H4 (cell line): ENCODE results near the gene MTMR4. TPM values are rescaled to one million over a fixed set of nuclear protein-coding genes. Genes with fewer than 3 reads are reported as not detected.
"Not testable (repeated sequence)": the region's sequence is repeated elsewhere in the genome, so short reads cannot be mapped to it uniquely, and the experiment has no call there.

Source experiments
- DNase-seq: peaks from one replicate; pipeline ENCODE4 v3.0.0-alpha.2; 2015; ENCODE audit warnings: low spot score
- total RNA-seq: library from RNA; depleted of rRNA; stranded (reverse); fragments of >200 nt; shearing (Covaris generic); gene quantifications from 2 replicates; pipeline ENCODE4 v1.2.3, GENCODE V29; 2014; rRNA removed

The MTMR4 gene
- total RNA-seq, 1 experiment from 2014 or later, result 43.5 TPM

DNA sequence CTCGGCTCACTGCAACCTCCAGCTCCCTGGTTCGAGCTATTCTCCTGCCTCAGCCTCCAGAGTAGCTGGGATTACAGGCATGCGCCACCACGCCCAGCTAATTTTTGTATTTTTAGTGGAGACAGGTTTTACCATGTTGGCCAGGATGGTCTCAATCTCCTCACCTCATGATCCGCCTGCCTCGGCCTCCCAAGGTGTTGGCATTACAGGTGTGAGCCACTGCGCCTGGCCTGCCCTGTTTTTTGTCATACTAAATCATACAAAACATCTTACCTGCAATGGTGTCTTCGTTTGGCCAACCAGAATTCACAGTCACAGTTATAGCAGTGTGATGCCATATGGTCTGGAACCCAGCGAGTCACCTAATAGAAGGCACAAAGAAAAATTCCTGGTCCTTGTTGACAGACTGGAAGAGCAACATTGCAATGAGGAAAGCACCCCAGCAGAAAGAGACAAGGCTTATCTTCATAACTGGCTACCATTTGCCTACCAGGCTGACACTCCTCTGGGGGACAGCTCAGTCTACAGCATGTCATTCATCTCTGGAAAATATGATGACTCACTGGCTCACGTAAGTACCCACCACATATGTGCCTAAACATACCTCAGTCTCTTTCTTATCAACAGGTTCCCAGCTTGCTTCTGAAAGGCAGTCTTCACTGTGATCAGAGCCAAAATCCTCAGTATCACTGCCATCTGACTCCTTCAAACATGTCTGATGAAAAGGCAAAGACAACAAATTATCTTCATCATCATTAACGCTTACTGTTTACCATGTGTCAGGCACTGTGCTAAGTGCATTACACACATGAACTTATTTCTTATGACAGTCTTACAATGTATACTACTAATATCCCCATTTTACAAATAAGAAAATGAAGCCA is 22.0 kb downstream of the MTMR4 start:
- no peak for DNase-seq

DNA sequence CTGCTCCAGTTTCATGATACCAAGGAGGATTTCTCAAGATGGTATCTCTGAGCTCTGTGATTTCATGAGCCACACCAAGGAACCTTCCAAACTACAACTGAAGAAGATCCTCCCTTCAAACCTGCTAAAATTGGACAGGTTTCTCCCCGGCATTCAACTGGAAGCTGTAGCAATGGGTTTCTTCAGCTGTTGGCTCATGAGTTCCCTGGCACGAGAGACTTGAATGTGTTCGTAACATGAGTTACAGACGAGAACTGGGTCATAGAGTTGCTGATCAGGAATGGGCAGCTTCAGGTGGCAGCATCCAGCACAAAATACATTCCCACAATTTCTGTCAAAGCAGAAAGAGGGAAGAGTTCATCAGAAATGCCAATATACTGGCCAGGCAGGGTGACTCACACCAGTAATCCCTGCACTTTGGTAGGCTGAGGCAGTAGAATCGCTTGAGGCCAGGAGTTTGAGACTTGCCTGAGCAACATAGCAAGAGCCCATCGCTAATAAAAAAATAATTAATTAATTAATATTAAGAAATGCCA is 22.9 kb downstream of the MTMR4 start:
- DNase-seq, result no peak

DNA sequence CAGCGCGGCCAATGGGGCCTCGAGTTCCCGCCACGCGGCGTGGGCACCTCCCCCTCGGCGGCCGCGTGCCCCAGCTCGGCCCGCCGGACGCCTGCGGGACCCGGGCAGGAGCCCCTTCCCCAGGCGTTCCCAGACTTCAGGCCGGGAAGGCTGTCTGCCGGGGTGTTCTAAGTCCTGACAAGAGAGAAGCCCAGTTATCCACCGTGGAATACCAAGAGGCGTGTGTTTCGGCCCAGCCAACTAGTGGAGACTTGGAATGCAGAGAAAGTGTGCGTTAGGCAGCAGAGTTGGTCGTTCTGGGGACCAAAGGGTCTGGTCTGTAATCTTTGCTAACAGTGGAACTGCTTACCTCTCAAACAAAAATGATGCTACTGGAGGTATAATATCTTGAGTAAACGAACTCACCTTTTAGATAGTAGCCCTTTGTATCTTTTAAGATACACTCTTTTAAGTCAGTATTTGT is 26.0 kb downstream of the MTMR4 start:
- DNase-seq, result no peak

DNA sequence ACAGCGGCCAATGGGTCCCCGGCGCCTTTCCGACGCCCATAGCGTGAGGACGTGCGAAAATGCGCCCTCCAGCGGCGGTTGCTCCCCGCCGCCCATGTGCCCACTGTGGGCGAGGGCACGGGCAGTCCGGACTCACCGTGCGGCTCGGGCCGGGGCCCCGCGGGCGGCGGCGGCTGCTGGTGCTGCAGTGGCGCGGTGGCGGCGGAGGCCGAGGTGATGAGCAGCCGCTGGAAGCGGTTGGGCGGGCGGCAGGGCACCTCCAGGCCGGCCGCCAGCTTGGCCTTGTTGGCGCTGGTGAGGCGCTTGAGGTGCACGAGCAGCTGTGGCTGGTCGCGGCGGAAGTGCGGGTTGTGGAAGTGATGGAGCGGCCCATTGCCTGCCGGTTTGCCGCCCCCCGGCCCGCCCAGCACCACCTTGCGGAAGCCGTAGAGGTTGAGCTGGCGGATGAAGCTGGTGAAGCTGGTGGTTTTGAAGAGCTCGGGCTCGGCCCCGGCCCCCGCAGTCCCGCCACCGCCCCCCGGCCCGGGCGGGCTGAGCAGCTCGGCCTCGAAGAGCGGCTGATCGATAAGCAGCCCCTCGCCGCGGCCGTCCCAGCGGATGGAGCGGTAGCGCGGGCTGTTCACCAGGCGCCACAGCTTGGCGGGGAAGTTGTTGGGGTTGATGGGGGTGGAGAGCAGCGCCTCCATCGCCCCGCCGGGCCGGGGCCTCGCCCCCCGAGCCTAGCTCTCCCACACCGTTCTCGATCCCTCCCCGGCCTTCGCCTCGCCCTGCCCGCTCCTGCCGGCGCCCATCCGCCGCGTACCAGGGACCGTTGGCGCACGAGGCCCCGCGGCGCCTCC is 26.6 kb downstream of the MTMR4 start, which contains the start of gene HSF5:
TSS of gene HSF5 (minus strand) at position 820 of the 839 bp plus-strand sequence. CDS start at position 686, 134 bp downstream.
- DNase-seq, result no peak

DNA sequence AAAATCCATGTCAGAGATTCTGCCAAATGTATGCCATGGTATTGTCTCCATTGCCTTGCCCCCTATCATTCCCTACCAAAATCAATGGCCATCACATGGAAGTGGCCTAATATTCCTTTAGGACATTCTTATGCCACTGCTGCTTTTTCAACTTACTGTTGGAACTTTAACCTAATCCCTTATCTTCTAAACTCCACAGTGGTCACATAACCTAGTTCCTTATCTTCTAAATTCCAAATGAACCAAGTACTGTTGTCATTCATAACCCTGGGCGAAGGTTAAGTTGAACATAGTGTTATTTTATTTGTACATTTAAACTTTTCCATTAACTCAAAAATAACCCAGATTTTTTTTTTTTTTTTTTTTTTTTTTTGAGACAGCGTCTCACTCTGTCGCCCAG is 29.8 kb downstream of the MTMR4 start:
- DNase-seq, result no peak

DNA sequence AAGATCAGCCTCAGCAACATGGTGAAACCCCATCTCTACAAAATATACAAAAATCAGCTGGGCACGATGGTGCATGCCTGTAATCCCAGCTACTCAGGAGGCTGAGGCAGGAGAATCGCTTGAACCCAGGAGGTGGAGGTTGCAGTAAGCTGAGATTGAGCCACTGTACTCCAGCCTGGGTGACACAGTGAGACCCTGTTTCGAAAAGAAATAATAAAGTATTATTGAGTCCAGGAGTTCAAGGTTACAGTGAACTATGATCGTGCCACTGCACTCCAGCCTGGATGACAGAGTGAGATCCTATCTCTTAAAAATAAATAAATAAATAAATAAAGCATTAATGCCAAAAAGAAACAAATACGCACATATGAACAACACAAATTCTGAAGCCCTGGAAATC is 32.6 kb downstream of the MTMR4 start:
- not testable (repeated sequence) for DNase-seq

DNA sequence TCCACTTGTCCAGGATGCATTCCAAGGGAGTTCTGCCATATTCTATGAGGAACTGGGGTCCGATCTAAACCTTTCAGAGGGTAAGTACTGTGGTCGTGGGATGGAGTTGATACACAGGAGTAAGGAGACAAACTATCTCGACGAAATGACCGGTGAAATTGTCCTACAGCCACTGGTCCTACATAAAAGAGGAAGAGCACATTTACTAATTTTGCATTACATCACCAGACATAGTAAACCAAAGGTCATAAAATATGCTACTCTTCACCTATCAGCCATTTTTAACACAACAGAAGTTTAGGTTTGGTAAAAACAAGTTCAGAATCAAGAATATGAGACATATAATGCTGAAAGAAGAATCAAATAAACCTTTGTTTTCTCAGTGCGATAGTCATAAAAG is 34.3 kb downstream of the MTMR4 start:
- no peak for DNase-seq

DNA sequence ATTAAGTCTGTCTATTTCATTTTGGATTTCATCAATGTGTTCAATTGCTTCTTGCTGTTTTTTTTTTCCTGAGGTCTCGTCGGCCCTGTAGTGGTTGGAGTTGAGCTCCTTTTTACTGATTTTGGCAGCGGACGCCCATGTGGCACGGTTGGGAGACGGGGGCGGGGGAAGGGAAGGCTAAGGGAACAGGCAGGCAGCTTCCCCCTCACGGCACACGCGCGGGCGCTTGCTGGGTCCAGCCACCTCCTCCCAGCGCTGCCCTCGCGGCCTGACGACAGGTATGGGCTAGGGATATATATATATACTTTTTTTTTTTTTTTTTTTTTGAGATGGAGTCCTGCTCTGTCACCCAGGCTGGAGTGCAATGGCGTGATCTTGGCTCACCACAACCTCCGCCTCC is 37.6 kb downstream of the MTMR4 start:
- DNase-seq, result no peak

DNA sequence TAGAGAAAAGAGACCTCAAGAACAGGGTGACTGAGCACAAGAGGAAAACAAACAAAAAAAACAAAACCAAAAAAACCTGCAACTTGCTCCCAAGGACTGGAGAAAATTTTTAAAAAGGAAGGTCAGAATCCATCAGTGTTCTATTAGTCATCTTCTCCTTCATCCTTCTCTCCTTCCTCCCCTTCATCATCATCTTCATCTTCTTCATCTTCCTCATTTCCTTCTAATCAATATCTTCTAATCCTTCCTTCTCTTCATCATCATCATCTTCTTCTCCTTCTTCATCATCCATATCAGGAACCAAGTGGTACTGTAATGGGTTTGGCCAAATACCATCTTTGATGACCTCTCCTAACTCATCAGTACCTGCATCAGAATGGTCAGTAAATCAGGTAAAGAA is 38.5 kb downstream of the MTMR4 start:
- no peak for DNase-seq

DNA sequence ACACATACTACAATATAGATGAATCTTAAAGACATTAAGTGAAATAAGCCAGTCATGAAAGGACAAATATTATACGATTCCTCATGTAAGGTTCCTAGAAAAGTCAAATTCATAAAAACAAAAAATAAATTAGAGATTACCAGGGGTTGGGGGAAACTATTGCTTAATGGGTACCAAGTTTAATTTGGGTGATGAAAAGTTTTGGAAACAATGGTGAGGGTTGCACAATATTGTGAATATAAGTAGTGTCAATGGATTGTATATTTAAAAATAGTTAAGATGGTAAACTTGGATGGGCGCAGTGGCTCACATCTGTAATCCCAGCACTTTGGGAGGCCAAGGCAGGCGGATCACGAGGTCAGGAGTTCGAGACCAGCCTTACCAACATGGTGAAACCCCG is 44.1 kb downstream of the MTMR4 start:
- DNase-seq, result no peak

DNA sequence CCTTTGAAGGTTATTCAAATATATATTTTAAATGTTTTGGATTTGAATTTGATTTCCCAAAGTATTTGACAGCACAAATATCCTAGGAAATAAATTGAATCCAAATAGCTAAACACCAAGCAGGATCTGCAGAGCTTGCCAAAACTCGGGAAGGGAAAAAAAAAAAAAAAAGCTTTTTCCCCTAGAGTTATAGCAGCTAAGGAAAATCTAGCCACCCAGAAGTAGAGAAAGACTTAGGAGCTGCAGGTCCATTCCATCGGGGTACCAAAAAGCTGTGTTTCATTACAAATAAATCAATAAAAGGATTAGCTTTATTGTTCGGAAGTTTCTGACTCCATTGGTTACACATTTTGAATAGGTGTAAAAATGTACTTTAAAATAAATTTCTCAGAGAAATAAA is 45.5 kb downstream of the MTMR4 start:
- no peak for DNase-seq

DNA sequence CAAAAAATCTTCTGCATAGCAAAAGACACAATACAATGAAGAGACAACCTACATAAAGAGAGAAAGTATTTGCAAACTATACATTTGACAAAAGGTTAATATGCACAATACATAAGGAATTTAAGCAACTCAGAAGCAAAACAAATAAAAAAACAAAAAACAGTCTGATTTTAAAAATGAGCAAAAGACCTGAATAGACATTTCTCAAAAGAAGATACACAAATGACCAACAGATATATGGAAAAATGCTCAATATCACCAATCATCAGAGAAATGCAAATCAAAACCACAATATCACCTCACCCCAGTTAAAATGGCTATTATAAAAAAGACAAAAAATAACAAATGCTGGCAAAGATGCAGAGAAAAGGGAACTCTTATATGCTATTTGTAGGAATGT is 58.9 kb downstream of the MTMR4 start:
- DNase-seq, result no peak

DNA sequence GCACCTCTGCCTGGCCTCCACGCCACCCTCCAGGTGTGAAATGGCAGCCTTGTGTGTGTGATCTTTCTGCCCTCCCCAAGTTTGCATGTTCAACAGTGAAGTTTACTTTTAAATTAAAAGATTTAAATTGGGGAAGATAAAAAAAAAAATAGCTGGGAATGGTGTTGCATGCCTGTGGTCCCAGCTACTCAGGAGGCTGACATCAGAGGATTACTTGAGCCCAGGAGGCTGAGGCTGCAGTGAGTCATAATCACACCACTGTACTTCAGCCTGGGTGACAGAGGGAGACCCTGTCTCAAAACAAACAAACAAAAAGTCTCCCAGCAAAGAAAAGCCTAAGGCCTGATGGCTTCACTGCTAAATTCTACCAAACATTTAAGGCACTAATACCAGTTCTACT is 61.7 kb downstream of the MTMR4 start:
- peak; percentile 73 for DNase-seq

DNA sequence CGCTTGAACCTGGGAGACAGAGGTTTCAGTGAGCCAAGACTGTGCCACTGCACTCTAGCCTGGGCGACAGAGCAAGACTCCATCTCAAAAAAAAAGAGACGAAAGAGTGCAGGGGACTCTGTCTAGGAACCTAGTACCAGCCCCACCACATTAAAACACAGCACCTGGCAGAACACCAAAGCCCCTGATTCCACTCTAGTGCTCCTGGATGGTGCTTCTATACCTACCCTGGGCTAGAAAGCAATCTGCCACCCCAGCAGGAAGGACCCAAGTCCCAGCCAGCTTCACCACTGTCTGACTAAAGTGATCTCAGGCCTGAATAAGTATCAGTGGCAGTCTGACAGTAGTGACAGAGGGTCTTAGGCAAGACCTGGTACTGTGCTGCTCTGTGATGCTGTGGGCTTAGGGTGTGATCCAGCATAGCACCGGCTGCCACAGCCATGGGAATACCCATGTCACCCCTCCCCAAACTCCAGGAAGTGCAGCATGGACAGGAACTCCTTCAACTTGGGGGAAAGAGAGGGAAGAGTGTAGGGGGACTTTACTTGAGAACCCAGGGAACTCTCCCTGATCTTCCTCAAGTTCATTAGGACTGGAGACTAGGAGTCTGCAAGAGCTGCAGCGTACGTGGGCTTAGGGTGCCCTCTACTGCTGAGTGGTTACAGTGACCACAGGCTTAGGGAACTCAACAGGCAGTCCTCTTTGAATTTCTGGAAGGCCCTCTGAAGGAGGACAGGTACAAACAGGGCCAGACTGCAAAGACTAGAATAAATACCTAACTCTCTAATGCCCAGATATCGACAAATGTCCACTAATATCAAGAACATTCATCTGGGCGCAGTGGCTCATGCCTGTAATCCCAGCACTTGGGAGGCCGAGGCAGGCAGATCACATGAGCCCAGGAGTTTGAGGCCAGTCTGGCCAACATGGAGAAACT is 67.1 kb downstream of the MTMR4 start:
- peak; percentile 89 for DNase-seq

DNA sequence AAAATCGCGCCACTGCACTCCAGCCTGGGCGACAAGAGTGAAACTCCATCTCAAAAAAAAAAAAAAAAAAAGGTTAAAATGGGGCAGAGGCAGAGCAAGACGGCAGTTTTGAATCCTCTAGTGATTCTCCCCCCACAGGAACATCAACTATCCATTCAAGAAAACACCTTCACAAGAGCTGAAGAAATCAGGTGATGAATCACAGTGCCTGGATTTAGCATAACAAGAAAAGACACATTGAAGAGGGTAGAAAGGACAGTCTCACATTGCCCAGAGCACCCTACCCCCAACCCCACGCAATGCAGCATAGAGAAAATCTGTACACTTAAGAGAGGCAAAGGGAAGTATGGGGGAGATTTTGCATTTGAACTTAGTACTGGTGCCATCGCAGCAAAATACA is 68.4 kb downstream of the MTMR4 start:
- DNase-seq, result no peak

Other genes with a start within 250 kb of the MTMR4 start
- not detected in 2 replicates for gene MPO, start 233.7 kb downstream of the MTMR4 start, total RNA-seq
- not detected in 2 replicates for gene TSPOAP1, start 185.8 kb downstream of the MTMR4 start, total RNA-seq
- gene SUPT4H1, start 162.4 kb downstream of the MTMR4 start, total RNA-seq, result 94.2 and 99.9 TPM in 2 replicates
- gene RNF43, start 97.1 kb downstream of the MTMR4 start, total RNA-seq, result 1.8 and 2.1 TPM in 2 replicates
- not detected in 2 replicates for gene HSF5, start 26.2 kb downstream of the MTMR4 start, total RNA-seq
- gene TEX14, start 177.4 kb upstream of the MTMR4 start, total RNA-seq, result 0.06 TPM in 1 of 2 replicates, not detected in the other
- gene RAD51C, start 178.0 kb upstream of the MTMR4 start, total RNA-seq, result 71.7 and 82.7 TPM in 2 replicates
- gene PPM1E, start 241.2 kb upstream of the MTMR4 start, total RNA-seq, result 0.88 and 3.1 TPM in 2 replicates